CD14-positive monocyte (primary cell): ENCODE data around the gene SLC35F3. TPM values are rescaled to one million over a fixed set of nuclear protein-coding genes. Genes with fewer than 3 reads are reported as not detected.

ENCODE experiments used
- DNase-seq, 3 donors: peaks; one replicate each; pipeline ENCODE4 v3.0.0-alpha.2; 2011 to 2022
- H2AFZ ChIP-seq: 2 replicates; pipeline ENCODE4 v1.6.0; 2012; ENCODE audit warnings: mild to moderate bottlenecking, low read depth, low read length, inconsistent platforms; ENCODE audit not compliant: insufficient read depth, poor library complexity, severe bottlenecking
- H3K27ac ChIP-seq, 2 donors: 1 replicate in 1 of 2; 2 replicates in 1 of 2; pipeline ENCODE4 v1.5.1; 2012 to 2013; ENCODE audit warnings: low read length in 2 of 2, control low read depth in 1 of 2, inconsistent platforms in 1 of 2, low read depth in 1 of 2, mild to moderate bottlenecking in 1 of 2
- H3K27me3 ChIP-seq, 2 donors: one replicate each; pipeline versions ENCODE4 v1.6.0 to v1.6.1; 2011 to 2013; ENCODE audit warnings: low read length in 2 of 2; ENCODE audit not compliant: control insufficient read depth in 2 of 2, insufficient read depth in 2 of 2
- H3K36me3 ChIP-seq, 2 donors: replicated peaks in 1 of 2; 1 replicate in 1 of 2; 2 replicates in 1 of 2; pipeline versions ENCODE4 v1.5.1 to v1.6.1; 2012 to 2013; ENCODE audit warnings: low read length in 2 of 2, control low read depth in 1 of 2, inconsistent platforms in 1 of 2, mild to moderate bottlenecking in 1 of 2; ENCODE audit not compliant: insufficient read depth in 2 of 2, control insufficient read depth in 1 of 2
- H3K4me1 ChIP-seq, 2 donors: 1 replicate in 1 of 2; 2 replicates in 1 of 2; pipeline versions ENCODE4 v1.5.1 to v1.6.1; 2012 to 2013; ENCODE audit warnings: low read length in 2 of 2, control low read depth in 1 of 2, inconsistent platforms in 1 of 2, mild to moderate bottlenecking in 1 of 2, moderate library complexity in 1 of 2; ENCODE audit not compliant: insufficient read depth in 2 of 2, control insufficient read depth in 1 of 2
- H3K4me2 ChIP-seq: replicated peaks from 2 replicates; pipeline ENCODE3; 2012; ENCODE audit warnings: low read length, moderate library complexity, mild to moderate bottlenecking; ENCODE audit not compliant: poor library complexity, severe bottlenecking; ENCODE audit errors: extremely low read depth
- H3K4me3 ChIP-seq, 3 experiments: fragments of 200-600 bp in 1 of 3; sonication (generic) in 1 of 3; replicated peaks in 1 of 3; 1 replicate in 2 of 3; 2 replicates in 1 of 3; pipeline ENCODE4 v1.5.1; 2011 to 2013; ENCODE audit warnings: low read length in 3 of 3, mild to moderate bottlenecking in 3 of 3, control low read depth in 2 of 3, low read depth in 2 of 3, inconsistent platforms in 1 of 3, moderate library complexity in 1 of 3
- H3K79me2 ChIP-seq: 2 replicates; pipeline ENCODE4 v1.6.0; 2012; ENCODE audit warnings: mild to moderate bottlenecking, control low read depth, inconsistent platforms, low read length, moderate library complexity; ENCODE audit not compliant: insufficient read depth
- H3K9ac ChIP-seq: 2 replicates; pipeline ENCODE4 v1.6.0; 2017; ENCODE audit warnings: low read length, mild to moderate bottlenecking; ENCODE audit not compliant: insufficient read depth, poor library complexity, severe bottlenecking
- H3K9me3 ChIP-seq, 2 donors: replicated peaks in 1 of 2; 1 replicate in 1 of 2; 2 replicates in 1 of 2; pipeline versions ENCODE4 v1.5.1 to v1.6.1; 2012 to 2013; ENCODE audit warnings: low read length in 2 of 2, control low read depth in 1 of 2; ENCODE audit not compliant: control insufficient read depth in 1 of 2, insufficient read depth in 1 of 2
- H4K20me1 ChIP-seq: 2 replicates; pipeline ENCODE4 v1.6.0; 2012; ENCODE audit warnings: mild to moderate bottlenecking, low read length, control low read depth, moderate library complexity; ENCODE audit not compliant: insufficient read depth
- H3K27ac Mint-ChIP-seq, 7 donors: one replicate each; pipeline ENCODE4 v1.8.0; 2020; ENCODE audit warnings: mild to moderate bottlenecking in 7 of 7, mixed read lengths in 7 of 7, moderate library complexity in 6 of 7, inconsistent platforms in 2 of 7
- H3K27me3 Mint-ChIP-seq, 3 donors: one replicate each; pipeline ENCODE4 v1.8.0; 2021 to 2022; ENCODE audit warnings: low read depth in 3 of 3, mild to moderate bottlenecking in 3 of 3, mixed read lengths in 3 of 3, moderate library complexity in 3 of 3, inconsistent platforms in 1 of 3
- H3K36me3 Mint-ChIP-seq, 2 donors: one replicate each; pipeline ENCODE4 v1.8.0; 2020; ENCODE audit warnings: mixed read lengths in 2 of 2, inconsistent platforms in 1 of 2, mild to moderate bottlenecking in 1 of 2
- H3K4me1 Mint-ChIP-seq: one replicate; pipeline ENCODE4 v1.8.0; 2020; ENCODE audit warnings: mild to moderate bottlenecking, mixed read lengths
- H3K4me3 Mint-ChIP-seq, 2 donors: one replicate each; pipeline ENCODE4 v1.8.0; 2020; ENCODE audit warnings: mild to moderate bottlenecking in 2 of 2, mixed read lengths in 2 of 2, moderate library complexity in 1 of 2
- H3K9me3 Mint-ChIP-seq, 7 donors: one replicate each; pipeline ENCODE4 v1.8.0; 2020 to 2022; ENCODE audit warnings: mixed read lengths in 7 of 7, mild to moderate bottlenecking in 6 of 7, moderate library complexity in 6 of 7, inconsistent platforms in 2 of 7
- WGBS: methylation state at CpG from one replicate; pipeline ENCODE4 v1.1.5; 2013; ENCODE audit warnings: missing lambda C conversion rate; ENCODE audit not compliant: insufficient coverage; 5-methylcytosine and 5-hydroxymethylcytosine counted together
- intact Hi-C, 2 donors: fragments of 100-400 bp; cut with micrococcal nuclease; formaldehyde crosslinking; loops; one replicate each; pipeline versions ENCODE4 v1.15.0 to v1.15.1; 2023
- polyA plus RNA-seq, 3 donors: library from polyadenylated mRNA; depleted of rRNA in 1 of 3; unstranded in 2 of 3; stranded (reverse) in 1 of 3; fragments of 300-500 nt in 2 of 3; fragments of >200 nt in 1 of 3; fragmentation: Illumina TruSeq in 2 of 3; gene quantifications; 1 replicate in 2 of 3; 2 replicates in 1 of 3; pipeline ENCODE4 v1.2.3, GENCODE V29; 2012 to 2021
- TF ChIP-seq, protein P1 (sequence below): fragments of 200-600 bp; IDR thresholded peaks from one replicate; pipeline ENCODE4 v1.8.0; 2022; ENCODE audit warnings: antibody characterized with exemption, mild to moderate bottlenecking

The SLC35F3 gene
- polyA plus RNA-seq, 3 donors: 0.17 to 0.78 TPM; not detected in 1

DNA sequence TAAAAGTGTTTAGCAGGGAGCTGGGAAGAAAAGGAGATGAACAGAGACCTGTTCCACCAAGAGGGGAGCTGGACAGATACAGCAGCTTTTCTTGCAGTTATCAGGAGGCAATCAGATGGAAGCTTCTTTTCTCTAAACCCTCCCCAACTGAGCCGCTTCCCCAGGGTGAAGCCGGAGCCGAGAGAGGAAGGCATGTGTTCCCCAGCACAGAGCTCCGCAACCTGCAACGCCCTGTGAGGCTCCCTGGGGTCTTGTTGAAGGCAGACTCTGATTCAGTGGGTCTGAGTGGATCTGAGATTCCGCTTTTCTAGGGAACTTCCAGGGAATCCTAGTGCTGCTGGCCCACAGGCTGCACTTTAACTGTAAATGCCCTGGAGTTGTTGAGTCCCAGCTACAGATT is 329.7 kb downstream of the SLC35F3 start:
- H3K79me2 ChIP-seq: no peaks in the 10 kb centered on the region
- DNase-seq: no peak
- no peaks in the 10 kb centered on the region for H3K36me3 ChIP-seq
- H3K27me3 ChIP-seq: peaks cover 9 to 12% of the 10 kb centered on the region in 2 donors
- TF ChIP-seq, protein P1, sequence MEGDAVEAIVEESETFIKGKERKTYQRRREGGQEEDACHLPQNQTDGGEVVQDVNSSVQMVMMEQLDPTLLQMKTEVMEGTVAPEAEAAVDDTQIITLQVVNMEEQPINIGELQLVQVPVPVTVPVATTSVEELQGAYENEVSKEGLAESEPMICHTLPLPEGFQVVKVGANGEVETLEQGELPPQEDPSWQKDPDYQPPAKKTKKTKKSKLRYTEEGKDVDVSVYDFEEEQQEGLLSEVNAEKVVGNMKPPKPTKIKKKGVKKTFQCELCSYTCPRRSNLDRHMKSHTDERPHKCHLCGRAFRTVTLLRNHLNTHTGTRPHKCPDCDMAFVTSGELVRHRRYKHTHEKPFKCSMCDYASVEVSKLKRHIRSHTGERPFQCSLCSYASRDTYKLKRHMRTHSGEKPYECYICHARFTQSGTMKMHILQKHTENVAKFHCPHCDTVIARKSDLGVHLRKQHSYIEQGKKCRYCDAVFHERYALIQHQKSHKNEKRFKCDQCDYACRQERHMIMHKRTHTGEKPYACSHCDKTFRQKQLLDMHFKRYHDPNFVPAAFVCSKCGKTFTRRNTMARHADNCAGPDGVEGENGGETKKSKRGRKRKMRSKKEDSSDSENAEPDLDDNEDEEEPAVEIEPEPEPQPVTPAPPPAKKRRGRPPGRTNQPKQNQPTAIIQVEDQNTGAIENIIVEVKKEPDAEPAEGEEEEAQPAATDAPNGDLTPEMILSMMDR: no peak
- Mint-ChIP-seq H3K27me3 (peaks cover 14 to 38% (median 26%) of the 10 kb centered on the region in 3 donors), H3K9me3 (peaks cover 0 to 5% (median 0%) of the 10 kb centered on the region in 7 donors), H3K36me3 (peaks cover 0 to 2% of the 10 kb centered on the region in 2 donors), H3K4me1 (peaks cover 12% of the 10 kb centered on the region), H3K27ac (no peak overlapping the region), H3K4me3 (no peak overlapping the region)
- H2AFZ ChIP-seq: no peak overlapping the region
- intact Hi-C loops: no loop called here
- no peaks in the 10 kb centered on the region for H3K4me1 ChIP-seq
- H3K4me2 ChIP-seq: no peak overlapping the region
- H3K9me3 ChIP-seq: no peaks in the 10 kb centered on the region
- H3K4me3 ChIP-seq: no peak overlapping the region
- WGBS: 80% methylated on average over 1 of the region's 6 CpGs
- H3K9ac ChIP-seq: no peak overlapping the region
- no peak overlapping the region for H3K27ac ChIP-seq
- no peaks in the 10 kb centered on the region for H4K20me1 ChIP-seq

DNA sequence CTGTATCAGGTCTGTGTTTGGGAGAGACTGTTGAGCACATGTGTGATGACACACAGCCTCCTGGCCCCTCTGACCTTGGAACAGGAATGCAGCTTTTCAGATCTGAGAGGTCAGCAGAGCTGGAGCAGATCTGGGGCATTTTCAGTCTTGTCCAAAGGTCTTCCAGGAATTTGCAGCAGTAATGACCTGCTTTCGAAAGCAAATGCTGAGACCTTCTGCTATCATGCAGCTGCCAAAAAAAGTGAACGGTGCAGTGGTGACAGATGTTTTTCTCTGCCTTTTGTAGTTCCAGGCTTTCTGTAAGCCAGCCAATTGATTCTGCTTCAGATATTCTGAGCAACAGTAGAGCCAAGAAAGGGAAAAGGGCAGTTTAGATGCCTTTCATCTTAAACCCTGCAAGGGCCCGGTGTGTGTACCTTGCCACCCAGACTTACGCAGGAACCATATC is 331.0 kb downstream of the SLC35F3 start:
- Histone ChIP-seq H4K20me1 (no peaks in the 10 kb centered on the region), H2AFZ (no peak overlapping the region), H3K4me3 (no peak overlapping the region), H3K9ac (no peak overlapping the region), H3K9me3 (no peaks in the 10 kb centered on the region), H3K4me1 (no peaks in the 10 kb centered on the region), H3K27me3 (peaks cover 4% of the 10 kb centered on the region in 2 donors), H3K27ac (no peak overlapping the region), H3K4me2 (no peak overlapping the region), H3K36me3 (no peaks in the 10 kb centered on the region), H3K79me2 (no peaks in the 10 kb centered on the region)
- no peak overlapping the region for H3K27ac Mint-ChIP-seq
- 91% methylated on average over 4 of the region's 4 CpGs for WGBS
- peaks cover 12% of the 10 kb centered on the region for H3K4me1 Mint-ChIP-seq
- DNase-seq: no peak
- H3K4me3 Mint-ChIP-seq: no peak overlapping the region
- intact Hi-C loops: no loop called here
- H3K27me3 Mint-ChIP-seq: peaks cover 13 to 28% (median 18%) of the 10 kb centered on the region in 3 donors
- peaks cover 0 to 8% (median 0%) of the 10 kb centered on the region in 7 donors for H3K9me3 Mint-ChIP-seq
- peaks cover 0 to 2% of the 10 kb centered on the region in 2 donors for H3K36me3 Mint-ChIP-seq
- TF ChIP-seq, protein P1: no peak
